ENCODE measurements around the gene PCNX2.
"Not testable (repeated sequence)": the region's sequence is repeated elsewhere in the genome, so short reads cannot be mapped to it uniquely, and the experiment has no call there.

The PCNX2 gene

DNA sequence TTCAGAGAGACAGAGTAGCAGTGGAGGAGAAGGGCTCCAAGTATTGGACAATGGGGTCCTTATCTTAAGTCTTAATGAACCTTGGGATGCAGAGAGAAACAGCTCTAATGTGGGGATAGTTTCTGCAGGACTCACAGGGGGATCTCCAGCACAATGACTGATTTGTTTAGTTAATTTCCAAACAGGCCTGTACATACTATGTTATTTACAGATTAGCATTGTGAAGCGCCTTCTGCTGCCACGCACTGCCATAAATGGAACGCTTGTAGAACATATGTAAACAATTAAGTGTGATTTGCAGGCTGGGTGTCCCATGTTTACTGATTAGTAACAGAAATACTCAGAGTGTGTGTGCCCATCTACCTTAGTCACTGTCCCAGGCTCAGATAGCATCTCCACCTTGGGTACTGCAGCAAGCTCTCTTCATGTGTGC is 289.0 kb downstream of the PCNX2 start:
- DNase-seq (ENCODE audit: low read depth), result no peak

DNA sequence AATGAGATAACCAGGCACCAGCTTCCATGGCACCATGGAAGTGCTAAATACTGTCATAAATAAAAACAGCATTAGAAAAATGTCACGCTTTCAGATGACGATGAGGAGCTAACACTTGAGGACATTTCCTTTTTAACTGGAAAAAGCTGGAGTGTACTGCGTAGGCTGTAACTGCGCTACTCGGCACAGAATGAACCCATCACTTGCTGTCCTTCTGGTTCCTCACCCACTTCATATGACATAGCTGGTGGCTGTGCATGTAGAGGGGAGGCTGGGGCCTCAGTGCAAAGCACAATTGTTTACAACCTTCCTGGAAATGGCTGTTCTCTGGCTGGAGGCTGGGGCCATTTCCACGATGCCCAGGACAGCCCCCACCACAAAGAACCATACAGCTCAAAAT is 289.4 kb downstream of the PCNX2 start:
- DNase-seq (ENCODE audit: low read depth), result no peak

DNA sequence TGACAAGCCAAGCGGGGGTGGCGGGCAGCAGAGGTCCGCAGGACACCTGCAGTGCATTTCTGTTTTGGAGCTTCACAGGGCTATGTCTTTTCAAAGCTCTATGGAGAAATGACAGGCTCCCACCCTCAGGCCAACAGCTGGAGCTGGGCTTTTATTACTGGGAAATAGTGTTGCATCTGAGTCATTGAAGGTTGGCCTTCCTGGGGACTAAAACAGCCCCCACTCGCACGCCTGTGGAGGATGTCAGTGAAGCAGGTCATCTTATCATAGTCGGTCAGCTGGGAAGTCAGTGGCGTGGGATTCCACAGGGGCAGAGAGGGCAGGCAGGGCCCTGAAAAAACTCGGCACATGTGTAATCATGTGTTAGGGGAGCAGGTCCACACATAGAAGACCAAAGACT is 289.8 kb downstream of the PCNX2 start:
- DNase-seq (ENCODE audit: low read depth), result no peak

DNA sequence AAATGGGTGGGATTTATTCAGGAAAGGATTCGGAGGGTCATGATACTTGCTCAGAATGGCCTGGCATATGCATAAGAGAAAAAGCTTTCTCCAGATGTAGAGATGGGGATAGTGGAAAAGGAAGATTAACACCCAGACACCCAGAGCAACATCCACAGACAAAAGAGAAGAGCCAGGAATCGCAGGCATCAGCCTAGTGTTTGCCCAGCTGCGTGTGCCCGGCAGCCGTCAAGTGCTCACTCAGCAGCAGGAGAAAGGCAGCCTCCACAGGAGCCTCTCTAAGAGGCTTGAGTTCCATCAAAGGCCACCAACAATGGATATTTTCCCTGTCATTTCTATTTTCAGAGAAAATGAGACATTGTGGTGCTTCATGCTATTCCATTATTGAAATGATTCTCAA is 290.4 kb downstream of the PCNX2 start:
- no peak for DNase-seq (ENCODE audit: low read depth)

DNA sequence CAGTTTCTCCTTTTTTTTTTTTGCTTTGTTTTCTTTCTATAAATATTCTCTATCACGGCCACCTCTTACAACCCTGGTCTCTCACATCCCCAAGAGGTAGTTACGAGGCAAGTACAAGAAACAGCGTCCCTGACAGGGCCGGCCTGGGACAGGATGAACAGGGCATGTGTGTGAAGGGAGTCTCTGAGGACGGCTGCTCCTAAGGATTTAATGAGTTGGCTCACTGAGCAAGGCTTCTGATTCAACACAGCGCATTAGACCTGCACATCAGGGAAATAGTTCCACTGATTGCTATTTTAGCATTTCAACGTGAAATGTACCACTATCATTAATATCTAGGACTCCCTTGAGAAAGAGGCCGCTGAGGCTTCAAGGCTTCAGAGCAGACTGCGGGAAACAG is 291.1 kb downstream of the PCNX2 start:
- no peak for DNase-seq (ENCODE audit: low read depth)

DNA sequence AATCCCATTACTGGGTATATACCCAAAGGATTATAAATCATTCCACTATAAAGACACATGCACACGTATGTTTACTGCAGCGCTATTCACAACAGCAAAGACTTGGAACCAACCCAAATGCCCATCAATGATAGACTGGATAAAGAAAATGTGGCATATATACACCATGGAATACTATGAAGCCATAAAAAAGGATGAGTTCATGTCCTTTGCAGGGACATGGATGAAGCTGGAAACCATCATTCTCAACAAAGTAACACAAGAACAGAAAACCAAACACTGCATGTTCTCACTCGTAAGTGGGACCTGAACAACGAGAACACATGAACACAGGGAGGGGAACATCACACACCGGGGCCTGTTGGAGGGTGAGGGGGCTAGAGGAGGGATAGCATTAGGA is 291.9 kb downstream of the PCNX2 start:
- not testable (repeated sequence) for DNase-seq (ENCODE audit: low read depth)

DNA sequence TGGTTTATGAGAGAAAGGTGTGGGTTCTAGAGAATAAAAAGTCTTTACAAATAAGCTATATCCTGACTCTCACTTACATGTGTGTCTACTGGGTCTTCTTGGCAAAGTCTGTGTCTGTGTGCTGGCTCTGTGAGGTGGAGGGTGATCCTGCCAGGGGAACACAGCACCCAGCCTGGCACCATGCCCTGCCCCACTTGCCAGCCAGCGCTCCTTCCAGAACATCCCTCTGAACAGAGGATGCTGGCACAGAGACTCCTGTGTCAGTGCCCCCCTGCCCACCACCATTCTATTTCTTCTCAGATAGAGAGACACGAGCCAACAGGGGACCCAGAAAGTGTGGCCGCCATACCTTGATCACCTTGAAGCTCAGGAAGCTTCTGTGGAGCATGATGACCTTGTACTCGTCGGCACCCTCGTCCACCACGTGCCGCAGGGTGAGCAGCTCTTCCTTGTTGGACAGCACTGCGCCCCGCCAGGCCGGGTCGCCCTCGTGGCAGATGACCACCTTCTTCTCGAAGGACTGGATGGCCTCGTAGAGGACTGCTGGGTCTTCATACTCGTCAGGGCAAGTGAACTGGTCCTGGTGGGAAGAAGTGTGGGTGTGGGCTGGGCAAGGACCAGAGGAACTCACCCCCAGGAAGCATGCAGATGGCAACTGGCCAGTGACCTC is 295.4 kb downstream of the PCNX2 start:
- DNase-seq (ENCODE audit: low read depth), result no peak

DNA sequence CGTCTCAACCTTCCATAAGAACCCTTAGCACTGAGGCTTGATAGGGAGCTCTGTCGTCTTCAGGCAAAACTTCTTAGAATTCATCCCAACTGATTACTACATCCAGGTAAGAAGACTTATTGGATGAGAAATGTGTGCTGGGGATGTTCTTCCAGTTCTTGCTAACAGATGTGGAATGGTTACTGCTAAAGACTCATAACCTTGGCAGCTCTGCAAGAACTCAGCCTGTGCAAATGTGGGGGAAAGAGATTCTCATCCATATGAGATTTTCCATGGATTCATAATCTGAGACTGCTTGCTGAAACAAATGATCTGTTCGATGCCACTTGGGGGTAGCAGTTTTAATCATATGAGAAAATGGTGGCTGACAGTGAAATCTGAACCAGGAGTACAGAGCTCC is 296.9 kb downstream of the PCNX2 start:
- no peak for DNase-seq (ENCODE audit: low read depth)

DNA sequence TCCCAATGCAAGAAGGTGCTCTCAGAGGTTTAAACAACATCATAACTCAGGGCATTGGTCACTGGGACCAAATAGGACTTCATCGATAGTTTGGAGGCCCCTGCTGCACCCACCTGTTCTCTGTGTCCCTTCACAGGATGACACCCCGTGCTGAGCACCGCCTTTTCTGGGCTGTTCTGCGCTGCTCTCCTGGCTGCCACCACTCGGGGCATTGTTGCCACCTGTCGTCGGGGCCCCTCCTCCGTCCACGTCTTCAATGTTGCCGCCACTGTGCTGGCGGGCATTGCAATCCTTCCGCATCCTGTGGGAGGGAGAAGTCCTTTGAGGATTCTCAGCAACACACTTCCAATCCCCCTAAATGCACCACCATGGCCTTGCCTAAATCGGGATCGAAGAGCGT is 297.4 kb downstream of the PCNX2 start:
- DNase-seq (ENCODE audit: low read depth), result no peak

DNA sequence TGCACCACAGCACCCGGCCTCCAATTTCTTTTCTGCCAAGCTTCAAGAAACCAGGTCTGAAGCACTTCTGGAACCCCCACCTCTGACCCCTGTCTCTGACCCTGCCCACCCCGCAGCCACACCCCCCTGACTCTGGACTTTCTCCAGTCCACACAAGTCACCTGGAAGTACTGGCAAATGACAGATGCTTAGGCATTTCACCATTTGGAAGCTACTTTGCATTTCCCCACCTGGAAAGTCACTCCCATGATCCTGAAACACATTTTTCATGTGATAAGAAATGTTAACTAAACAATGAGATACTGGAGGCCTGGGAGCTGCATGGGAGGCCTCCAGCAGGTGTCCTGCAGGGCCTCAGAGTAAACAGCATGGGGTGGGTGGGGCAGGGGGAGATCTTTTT is 299.4 kb downstream of the PCNX2 start:
- no peak for DNase-seq (ENCODE audit: low read depth)

DNA sequence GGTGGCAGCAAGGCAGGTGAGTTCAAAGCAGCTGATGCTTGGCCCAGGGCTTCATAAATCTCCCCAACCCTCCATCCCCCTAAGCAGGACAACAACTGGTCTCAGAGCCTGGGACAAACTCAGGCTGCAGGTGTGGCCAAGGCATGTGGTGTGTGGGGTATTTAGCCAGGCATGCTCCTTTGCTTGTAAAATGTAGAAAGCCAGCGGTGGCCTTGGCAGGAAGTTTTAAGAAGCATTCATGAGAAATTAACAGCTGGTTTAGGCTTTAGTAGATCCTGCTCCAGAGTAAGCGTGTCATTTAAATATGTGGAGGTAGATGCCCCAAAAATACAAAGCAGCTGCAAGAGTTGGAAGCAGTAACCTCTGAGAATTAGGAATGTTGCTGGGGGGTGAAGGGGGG is 300.3 kb downstream of the PCNX2 start:
- no peak for DNase-seq (ENCODE audit: low read depth)

DNA sequence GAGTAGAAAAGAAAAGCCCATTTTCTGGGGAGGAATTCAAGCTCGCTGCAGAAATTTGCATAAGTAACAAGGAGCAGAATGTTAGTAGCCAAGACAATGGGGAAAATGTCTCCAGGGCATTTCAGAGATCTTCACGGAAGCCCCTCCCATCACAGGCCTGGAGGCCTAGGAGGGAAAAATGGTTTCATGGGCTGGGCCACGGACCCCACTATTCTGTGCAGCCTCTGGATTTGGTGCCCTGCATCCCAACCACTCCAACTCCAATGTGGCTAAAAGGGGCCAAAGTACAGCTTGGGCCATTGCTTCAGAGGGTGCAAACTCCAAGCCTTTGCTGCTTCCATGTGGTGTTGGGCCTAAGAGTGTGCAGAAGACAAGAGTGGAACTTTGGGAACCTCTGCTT is 302.0 kb downstream of the PCNX2 start:
- DNase-seq (ENCODE audit: low read depth), result no peak

DNA sequence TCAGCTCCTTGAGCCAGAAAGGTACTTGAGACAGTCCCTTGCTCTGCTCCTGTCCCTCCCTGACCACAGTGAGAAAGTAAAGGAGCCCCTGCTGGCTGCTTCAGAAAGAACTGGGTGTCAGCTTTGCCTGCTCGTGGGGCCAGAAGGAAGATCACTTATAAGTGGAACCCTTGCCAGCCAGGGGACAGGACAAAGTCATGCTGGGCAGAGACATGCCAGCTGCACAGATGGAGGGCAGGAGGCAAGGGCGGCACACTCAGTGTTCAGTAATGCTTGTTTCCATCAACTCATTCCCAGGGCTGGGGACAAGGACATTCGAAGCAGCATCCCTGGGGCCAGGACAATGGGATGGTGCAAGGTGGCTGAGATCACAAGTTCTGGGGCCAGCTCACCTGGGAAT is 303.3 kb downstream of the PCNX2 start:
- DNase-seq (ENCODE audit: low read depth), result no peak

DNA sequence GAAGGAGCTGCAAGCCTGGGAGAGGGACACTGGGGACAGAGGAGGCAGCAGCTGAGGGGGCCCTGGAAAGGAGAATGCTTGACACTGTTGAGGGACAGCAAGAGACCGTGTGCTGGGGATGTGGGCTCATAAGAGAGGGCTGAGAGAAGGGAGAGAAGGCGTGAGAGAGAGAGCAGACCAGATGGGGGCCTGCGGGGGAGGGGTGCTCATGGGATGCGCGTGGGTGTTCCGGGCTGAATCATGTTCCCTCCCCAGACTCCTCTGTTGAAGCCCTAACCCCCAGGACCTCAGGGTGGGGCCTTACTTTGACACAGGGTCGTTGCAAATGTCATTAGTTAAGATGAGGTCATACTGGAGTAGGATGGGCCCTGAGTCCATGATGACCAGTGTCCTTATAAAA is 304.3 kb downstream of the PCNX2 start:
- DNase-seq (ENCODE audit: low read depth), result no peak

DNA sequence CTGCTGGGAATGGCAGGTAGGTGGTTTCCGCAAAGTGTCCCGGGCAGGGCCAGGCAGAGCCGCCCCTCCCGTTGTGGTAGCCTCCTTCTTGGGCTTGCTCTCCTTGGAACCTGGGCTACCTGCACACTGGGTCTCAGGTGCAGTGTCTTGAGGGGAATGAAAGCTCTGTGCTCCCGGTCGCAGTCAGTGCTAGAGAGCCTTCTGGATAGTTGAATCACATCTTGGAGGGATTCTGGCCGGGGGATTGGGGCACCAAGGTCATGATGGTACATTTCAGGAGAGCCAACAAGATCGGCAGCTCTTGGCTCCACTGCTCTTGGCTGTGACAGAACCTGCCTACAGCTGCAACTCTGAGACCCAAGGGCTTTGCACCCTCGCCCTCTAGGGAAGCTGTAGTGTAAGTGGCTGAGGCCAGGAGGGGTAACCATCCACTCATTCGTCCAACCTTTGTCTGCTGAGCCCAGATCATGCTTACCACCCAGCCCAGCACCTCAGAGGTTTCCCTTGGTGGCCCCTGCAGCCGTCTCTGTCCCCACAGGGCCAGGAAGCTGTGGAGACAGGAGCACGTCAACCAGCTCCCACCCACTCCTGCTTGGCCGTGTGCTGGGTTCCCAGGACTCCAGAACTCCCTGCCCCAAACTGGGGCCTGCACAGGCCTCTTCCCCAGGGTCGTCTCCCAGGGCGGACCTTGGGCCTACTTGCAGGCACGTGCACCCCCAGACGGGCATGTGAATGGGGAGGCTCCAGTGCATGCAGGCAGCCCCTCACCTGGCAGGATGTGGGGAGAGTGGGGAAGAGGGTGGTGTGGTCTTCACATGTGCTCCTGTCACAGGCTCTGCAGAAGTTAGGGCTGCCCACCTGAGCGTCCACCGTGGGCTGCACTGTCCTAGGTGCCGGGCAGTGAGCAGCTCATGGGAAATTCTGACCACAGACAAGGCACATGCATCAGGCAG is 305.1 kb downstream of the PCNX2 start:
- DNase-seq (ENCODE audit: low read depth), result no peak

DNA sequence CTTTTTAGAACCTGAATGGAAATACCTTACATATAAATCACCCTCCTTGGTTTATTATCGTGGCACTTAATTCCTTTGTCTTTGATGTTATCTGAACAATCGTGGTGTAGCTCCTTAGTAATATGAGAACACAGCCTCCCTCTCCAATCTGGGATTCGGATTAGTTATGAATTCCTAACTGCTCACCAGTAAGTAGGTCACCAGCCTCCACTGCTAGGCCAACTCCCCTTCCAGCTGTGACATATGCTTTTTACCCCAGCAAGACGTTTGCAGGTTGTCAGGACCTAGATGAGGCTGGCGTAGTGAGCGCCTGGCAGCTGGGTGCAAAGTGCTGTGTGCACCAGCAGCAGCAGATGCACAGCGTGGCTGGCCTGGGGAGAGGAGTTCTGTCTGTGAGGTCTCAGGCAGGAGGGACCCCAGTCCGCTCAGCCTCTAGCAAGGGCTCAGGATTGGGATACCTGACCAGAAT is 306.9 kb downstream of the PCNX2 start:
- no peak for DNase-seq (ENCODE audit: low read depth)

DNA sequence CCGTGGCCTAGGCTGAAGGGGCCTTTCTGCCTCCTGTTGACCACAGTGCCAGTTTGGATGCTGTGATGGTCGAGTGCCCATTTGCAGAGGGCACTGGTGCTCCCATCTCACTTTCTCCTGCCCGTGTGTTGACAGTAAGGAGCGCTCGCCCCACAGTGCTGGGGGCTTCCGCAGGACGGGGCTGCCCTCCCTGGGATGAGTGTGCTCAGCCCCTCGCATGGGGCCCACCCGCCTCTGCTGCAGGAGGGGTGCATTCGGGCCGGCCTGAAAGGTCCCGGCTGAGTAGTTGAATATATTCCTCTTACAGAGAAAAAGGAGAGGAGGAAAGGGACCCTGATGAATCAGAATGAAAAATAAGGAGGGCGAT is 307.8 kb downstream of the PCNX2 start:
- DNase-seq (ENCODE audit: low read depth), result no peak

DNA sequence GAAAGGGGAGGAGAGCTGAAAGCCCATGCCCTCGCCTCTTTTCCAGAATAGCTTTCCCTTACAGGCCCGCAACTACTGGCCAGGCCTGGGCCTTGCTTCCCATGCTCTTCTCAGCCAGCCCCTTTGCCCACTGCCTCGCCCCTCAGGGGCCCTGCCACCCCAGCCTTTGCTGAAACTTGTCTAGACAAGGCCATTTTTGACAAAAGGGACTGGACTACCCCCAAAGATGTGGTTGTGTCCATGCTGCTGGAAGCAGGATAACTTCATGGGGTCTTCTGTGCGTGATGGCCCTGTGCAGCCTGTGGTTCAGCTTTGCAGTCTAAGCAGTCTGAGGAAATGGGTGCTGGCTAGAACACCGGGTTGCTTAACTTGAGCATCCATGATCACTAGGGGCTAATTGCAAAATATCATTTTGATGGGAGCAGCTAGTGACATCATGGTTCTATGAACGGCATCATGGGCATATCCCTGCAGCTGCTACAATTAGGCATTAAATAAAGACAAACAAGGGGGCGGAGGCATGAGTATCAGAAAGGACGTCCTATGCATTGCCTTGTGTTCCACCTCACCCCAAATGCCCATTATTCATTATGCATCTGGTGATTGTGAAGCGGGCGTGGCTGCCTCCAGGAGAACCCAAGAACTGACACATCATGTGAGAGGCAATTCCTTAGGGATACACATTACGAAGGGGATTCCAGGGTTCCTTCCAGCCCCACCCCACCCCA is 308.3 kb downstream of the PCNX2 start:
- no peak for DNase-seq (ENCODE audit: low read depth)

DNA sequence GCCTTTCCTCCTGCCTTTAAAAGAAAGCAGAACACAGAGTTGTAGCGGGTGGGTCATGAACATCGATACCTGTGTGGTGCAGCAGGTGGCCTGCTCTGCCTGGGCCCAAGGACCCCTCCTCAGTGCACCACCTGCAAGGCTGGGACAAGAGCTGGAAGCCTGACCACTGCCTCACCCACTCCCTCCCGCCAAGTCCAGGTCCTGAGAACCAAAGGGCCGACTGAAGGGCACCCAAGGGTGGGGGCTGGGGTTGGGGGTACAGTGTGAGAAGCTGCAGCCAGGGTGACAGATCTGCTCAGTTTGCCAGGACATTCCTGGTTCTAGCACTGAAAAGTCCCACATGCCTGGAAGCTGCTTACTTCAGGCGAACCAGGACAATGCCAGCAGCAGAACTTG is 309.0 kb downstream of the PCNX2 start:
- no peak for DNase-seq (ENCODE audit: low read depth)

DNA sequence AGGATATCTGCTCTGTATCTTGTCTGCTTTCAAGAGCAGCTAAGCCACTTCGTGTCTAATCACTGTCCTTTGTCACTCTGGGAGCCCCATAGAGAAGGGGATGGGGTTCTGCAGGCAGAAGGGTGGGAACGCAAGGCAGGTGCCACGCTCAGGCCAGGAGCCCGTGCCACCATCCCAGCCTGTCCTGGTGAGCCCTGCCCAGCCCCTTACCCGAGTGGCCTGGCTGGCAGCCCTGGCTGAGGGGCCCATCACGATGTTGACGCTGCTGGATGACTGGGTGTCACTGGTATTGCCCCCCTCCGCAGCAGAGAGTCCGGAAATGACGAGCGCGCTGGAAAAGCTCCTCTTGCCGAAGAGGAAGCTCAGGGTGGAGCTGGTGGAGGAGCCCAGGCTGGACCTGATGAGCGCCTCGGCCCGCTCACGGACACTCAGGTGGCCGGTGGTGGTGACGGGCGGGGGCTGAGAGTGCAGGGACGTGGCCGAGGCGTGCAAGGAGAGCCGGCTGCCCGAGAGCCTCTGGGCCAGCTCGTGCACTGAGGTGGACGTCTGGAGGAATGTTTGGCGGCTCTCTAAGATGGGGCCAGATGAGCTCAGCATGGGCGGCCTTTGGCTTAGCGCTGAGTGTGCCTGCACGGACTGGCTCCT is 309.5 kb downstream of the PCNX2 start:
- no peak for DNase-seq (ENCODE audit: low read depth)

DNA sequence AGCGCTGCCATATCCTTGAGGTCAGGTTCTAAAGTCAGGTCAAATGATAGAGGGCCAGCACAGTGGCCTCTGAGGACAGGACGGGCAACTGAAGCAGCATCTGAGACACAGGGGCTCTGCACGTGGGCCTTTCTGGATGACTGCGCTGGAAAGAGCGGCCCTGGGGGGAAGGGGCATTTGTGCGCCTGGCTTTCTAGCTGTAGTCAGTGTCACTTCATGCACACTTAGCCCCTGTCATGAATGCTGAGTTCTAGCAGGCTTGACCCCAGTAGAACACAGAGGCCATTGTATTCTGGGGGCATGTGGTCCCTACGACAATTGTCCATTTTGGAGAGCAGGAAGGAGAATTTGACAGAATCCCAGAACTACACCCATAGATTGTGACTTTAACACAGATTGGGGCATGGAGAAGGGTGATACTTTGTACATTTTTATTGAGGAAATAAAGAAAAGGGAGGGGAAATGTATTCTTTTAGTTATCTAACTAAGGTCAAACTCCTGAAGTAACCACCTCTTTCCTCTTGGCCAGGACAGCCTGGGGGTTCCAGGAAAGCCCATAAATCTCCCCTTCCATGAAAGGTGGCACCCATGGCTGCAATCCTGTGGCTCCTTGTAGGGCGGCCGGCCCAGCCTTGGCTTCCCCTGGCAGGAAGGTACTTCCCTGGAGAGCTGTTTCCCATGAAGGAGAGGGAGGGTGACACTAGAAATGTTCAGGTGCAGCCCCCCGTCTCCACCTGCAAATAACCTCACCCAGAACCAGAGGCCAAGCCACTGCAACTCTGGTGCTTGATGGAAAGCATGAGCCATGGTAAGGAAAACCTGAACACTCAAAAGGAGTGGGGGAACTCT is 310.7 kb downstream of the PCNX2 start:
- DNase-seq (ENCODE audit: low read depth), result no peak
